Measurements from ENCODE around the gene STK4. TPM values are rescaled to one million over a fixed set of nuclear protein-coding genes. Genes with fewer than 3 reads are reported as not detected.

STK4 gene
- total RNA-seq, 1 experiment from 2014 or later, result 19.5 TPM

DNA sequence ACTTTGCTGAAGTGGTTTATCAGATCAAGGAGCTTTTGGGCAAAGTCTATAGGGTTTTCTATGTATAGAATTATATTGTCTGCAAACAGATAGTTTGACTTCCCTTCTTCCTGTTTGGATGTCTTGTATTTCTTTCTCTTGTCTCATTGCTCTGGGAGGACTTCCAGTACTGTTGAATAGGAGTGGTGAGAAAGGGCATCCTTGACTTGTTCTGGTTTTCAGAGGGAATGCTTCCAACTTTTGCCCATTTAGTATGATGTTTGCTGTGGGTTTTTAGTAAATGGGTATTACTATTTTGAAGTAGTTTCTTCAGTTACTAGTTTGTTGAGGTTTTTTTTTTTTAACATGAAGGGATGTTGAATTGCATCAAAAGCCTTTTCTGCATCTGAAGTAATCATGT lies 98.5 kb downstream of the STK4 start:
- H3K27me3 ChIP-seq (replicated peaks), result no peaks in the 10 kb centered on the region
- H3K4me3 ChIP-seq, result no peak overlapping the region
- H3K9me3 ChIP-seq (replicated peaks), result no peaks in the 10 kb centered on the region
- DNase-seq (ENCODE audit: low read depth in 1 of 2, low spot score in 2 of 2), result no peak
- no peak overlapping the region for H3K27ac ChIP-seq
- peaks cover 47% of the 10 kb centered on the region for H3K4me1 ChIP-seq (replicated peaks)
- peaks cover 4% of the 10 kb centered on the region; the same call in 1 of the 2 replicates for H3K36me3 ChIP-seq

DNA sequence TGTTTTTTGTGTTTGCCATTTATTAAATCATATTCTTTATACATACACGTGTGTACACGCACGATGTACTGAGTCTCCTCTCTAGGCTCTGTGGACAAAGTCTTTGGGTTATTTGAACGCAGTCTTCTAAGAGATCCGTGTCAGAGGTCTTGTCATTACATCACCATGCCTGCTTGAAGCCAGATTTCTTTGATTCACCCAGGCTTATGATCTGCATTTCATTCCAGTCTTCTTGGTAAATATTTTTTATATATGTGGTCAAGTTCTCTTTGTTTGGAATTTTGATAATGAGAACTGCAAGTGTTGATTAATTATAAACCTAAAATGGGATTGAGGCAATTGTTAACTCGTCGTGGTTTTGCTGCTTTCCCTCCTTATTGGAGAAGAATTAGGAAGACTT lies 100.1 kb downstream of the STK4 start:
- Histone ChIP-seq H3K36me3 (peaks cover 4% of the 10 kb centered on the region; the same call in 1 of the 2 replicates), H3K4me1 (replicated peaks) (peaks cover 32% of the 10 kb centered on the region), H3K27me3 (replicated peaks) (no peaks in the 10 kb centered on the region), H3K4me3 (no peak overlapping the region), H3K9me3 (replicated peaks) (no peaks in the 10 kb centered on the region), H3K27ac (no peak overlapping the region)
- DNase-seq (ENCODE audit: low read depth in 1 of 2, low spot score in 2 of 2), result no peak

GRCh38 chr20:45067087-45067486 lies 100.8 kb downstream of the STK4 start:
- Histone ChIP-seq H3K4me1 (replicated peaks) (peaks cover 25% of the 10 kb centered on the region), H3K27me3 (replicated peaks) (no peaks in the 10 kb centered on the region), H3K4me3 (no peak overlapping the region), H3K27ac (no peak overlapping the region), H3K36me3 (peaks cover 4% of the 10 kb centered on the region; the same call in 1 of the 2 replicates), H3K9me3 (replicated peaks) (no peaks in the 10 kb centered on the region)
- no peak for DNase-seq (ENCODE audit: low read depth in 1 of 2, low spot score in 2 of 2)

GRCh38 chr20:45067558-45067957 lies 101.2 kb downstream of the STK4 start:
- H3K4me3 ChIP-seq, result no peak overlapping the region
- DNase-seq (ENCODE audit: low read depth in 1 of 2, low spot score in 2 of 2), result no peak
- H3K36me3 ChIP-seq, result peaks cover 4% of the 10 kb centered on the region; the same call in 1 of the 2 replicates
- peaks cover 21% of the 10 kb centered on the region for H3K4me1 ChIP-seq (replicated peaks)
- no peaks in the 10 kb centered on the region for H3K27me3 ChIP-seq (replicated peaks)
- no peaks in the 10 kb centered on the region for H3K9me3 ChIP-seq (replicated peaks)
- no peak overlapping the region for H3K27ac ChIP-seq

DNA sequence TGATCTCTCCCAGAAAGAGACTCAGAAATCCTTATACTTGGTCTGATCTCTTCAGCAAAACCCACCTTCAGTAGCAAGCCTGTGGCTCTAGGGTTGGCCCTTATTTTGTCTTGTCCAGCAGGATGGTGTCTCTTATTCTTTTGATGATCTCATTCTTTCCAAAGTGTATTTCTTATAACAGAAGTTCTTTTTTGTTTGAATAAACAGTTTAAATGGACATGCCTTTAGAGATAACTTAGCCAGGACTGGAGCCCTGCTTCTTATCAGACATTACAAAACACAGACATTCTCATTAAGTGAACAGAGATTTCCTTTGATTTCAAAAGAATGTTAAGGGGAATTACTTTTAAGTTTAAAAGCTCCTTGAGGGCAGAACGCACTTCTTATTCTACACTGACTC lies 102.9 kb downstream of the STK4 start:
- peaks cover 21% of the 10 kb centered on the region for H3K4me1 ChIP-seq (replicated peaks)
- H3K9me3 ChIP-seq (replicated peaks), result no peaks in the 10 kb centered on the region
- no peaks in the 10 kb centered on the region for H3K27me3 ChIP-seq (replicated peaks)
- H3K4me3 ChIP-seq, result no peak overlapping the region
- H3K27ac ChIP-seq, result no peak overlapping the region
- DNase-seq (ENCODE audit: low read depth in 1 of 2, low spot score in 2 of 2), result no peak
- H3K36me3 ChIP-seq, result peaks cover 4% of the 10 kb centered on the region; the same call in 1 of the 2 replicates

GRCh38 chr20:45070932-45071632 lies 104.8 kb downstream of the STK4 start:
- H3K27me3 ChIP-seq (replicated peaks), result no peaks in the 10 kb centered on the region
- no peaks in the 10 kb centered on the region for H3K9me3 ChIP-seq (replicated peaks)
- peaks cover 4% of the 10 kb centered on the region; the same call in 1 of the 2 replicates for H3K36me3 ChIP-seq
- no peak for DNase-seq (ENCODE audit: low read depth in 1 of 2, low spot score in 2 of 2)
- no peak overlapping the region for H3K4me3 ChIP-seq
- H3K4me1 ChIP-seq (replicated peaks), result peaks cover 11% of the 10 kb centered on the region
- no peak overlapping the region for H3K27ac ChIP-seq

- Histone ChIP-seq H3K4me3 (no peak overlapping the region), H3K4me1 (replicated peaks) (peaks cover 5% of the 10 kb centered on the region; the same call in 1 of the 2 replicates), H3K9me3 (replicated peaks) (no peaks in the 10 kb centered on the region), H3K36me3 (peaks cover 4% of the 10 kb centered on the region; the same call in 1 of the 2 replicates), H3K27me3 (replicated peaks) (no peaks in the 10 kb centered on the region), H3K27ac (no peak overlapping the region)
- no peak for DNase-seq (ENCODE audit: low read depth in 1 of 2, low spot score in 2 of 2)
These were observed 105.8 kb downstream of the STK4 start for GRCh38 chr20:45072066-45072465.

DNA sequence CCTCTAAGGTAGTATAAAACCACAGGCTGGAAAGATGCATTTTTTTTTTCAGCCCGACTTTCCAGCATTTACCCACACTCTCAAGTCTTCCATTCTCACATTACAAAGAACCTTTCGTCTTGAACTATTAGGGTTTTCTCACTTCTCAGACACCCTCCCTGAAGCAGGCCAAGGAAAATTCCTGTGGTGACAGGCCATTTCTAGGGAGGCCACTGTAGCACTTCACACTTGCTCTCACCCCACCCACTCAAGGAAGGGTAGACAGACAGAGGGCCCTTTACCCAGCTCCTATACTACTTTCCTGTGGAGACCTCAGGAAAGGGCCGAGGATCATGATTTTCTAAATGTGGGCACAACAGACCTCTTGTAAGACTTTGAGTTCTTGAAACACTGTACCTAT lies 106.9 kb downstream of the STK4 start:
- H3K4me1 ChIP-seq (replicated peaks), result peaks cover 5% of the 10 kb centered on the region; the same call in 1 of the 2 replicates
- no peaks in the 10 kb centered on the region for H3K27me3 ChIP-seq (replicated peaks)
- no peak overlapping the region for H3K27ac ChIP-seq
- H3K9me3 ChIP-seq (replicated peaks), result no peaks in the 10 kb centered on the region
- no peaks in the 10 kb centered on the region for H3K36me3 ChIP-seq
- no peak overlapping the region for H3K4me3 ChIP-seq
- no peak for DNase-seq (ENCODE audit: low read depth in 1 of 2, low spot score in 2 of 2)

DNA sequence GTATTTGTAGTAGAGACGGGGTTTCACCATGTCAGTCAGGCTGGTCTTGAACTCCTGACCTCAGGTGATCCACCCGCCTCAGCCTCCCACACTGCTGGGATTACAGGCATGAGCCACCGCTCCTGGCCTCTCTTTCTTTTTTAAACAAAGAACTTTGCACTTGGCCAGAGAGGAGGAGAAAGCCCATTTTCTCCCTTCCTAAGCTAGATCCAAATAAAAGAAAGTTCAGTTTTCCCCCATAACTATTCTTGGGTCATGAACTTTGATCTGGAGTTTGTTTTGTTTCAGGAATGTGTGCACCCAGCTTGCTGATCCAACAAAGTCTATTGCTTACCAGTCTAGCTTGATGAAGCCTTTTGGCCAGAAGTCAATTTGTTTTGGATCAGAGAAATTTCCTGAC lies 111.2 kb downstream of the STK4 start:
- H3K4me1 ChIP-seq (replicated peaks), result peaks cover 16% of the 10 kb centered on the region
- DNase-seq (ENCODE audit: low read depth in 1 of 2, low spot score in 2 of 2), result no peak

GRCh38 chr20:45080867-45081624 lies 114.7 kb downstream of the STK4 start:
- DNase-seq (ENCODE audit: low read depth in 1 of 2, low spot score in 2 of 2), result peak in 1 of 2 experiments; percentile 54
- Histone ChIP-seq H3K9me3 (replicated peaks) (no peaks in the 10 kb centered on the region), H3K4me1 (replicated peaks) (peaks cover 16% of the 10 kb centered on the region), H3K36me3 (peaks cover 2% of the 10 kb centered on the region; the same call in 1 of the 2 replicates), H3K4me3 (no peak overlapping the region), H3K27ac (no peak overlapping the region), H3K27me3 (replicated peaks) (no peaks in the 10 kb centered on the region)

More for the DNA sequence above, 111.2 kb downstream of the STK4 start:
- H3K9me3 ChIP-seq (replicated peaks), result no peaks in the 10 kb centered on the region
- no peaks in the 10 kb centered on the region for H3K27me3 ChIP-seq (replicated peaks)
- H3K4me3 ChIP-seq, result no peak overlapping the region
- peaks cover 2% of the 10 kb centered on the region; the same call in 1 of the 2 replicates for H3K36me3 ChIP-seq
- no peak overlapping the region for H3K27ac ChIP-seq

DNA sequence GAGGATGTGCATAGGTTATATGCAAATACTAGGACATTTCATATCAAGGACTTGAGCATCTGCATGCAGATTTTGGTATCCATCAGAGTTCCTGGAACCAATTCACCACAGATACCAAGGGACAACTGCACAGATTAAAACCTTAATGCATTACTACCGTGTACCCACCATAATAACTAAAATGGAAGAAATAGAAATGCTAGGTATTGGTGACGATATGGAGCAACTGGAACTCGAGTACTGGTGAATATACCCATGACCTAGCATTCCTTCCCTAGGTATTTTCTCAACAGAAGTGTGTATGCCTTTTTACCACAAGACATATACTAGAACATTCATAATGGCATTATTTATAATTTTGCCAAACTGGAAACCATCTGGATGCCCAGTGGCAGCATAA lies 116.2 kb downstream of the STK4 start:
- Histone ChIP-seq H3K36me3 (peaks cover 2% of the 10 kb centered on the region; the same call in 1 of the 2 replicates), H3K27me3 (replicated peaks) (no peaks in the 10 kb centered on the region), H3K27ac (no peak overlapping the region), H3K9me3 (replicated peaks) (no peaks in the 10 kb centered on the region), H3K4me1 (replicated peaks) (peaks cover 16% of the 10 kb centered on the region), H3K4me3 (no peak overlapping the region)
- DNase-seq (ENCODE audit: low read depth in 1 of 2, low spot score in 2 of 2), result no peak

- Histone ChIP-seq H3K4me1 (replicated peaks) (peaks cover 21% of the 10 kb centered on the region), H3K27ac (no peak overlapping the region), H3K4me3 (no peak overlapping the region), H3K27me3 (replicated peaks) (no peaks in the 10 kb centered on the region), H3K36me3 (peaks cover 2% of the 10 kb centered on the region; the same call in 1 of the 2 replicates), H3K9me3 (replicated peaks) (no peaks in the 10 kb centered on the region)
- DNase-seq (ENCODE audit: low read depth in 1 of 2, low spot score in 2 of 2), result no peak
These were observed 116.8 kb downstream of the STK4 start for GRCh38 chr20:45083127-45083526.

DNA sequence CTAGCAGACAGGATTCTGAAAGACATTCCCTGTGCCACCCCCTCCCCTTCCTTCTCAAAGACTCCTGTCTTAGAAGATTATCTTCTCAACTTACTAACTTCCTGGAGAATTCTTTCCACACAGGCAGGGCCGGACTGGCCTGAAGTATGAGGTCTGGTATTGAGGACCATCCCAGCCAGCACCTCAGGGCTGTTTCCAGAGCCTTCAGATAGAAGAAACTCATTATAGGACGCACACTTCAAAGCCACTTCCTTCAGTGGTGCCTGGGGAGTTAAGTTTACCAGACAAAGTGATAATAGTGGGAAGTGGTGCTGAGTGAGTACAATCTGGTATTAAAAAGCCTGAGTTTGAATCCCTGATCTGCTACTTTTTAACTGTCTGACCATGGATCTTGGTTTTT lies 119.0 kb downstream of the STK4 start:
- Histone ChIP-seq H3K27ac (no peak overlapping the region), H3K9me3 (replicated peaks) (no peaks in the 10 kb centered on the region), H3K27me3 (replicated peaks) (no peaks in the 10 kb centered on the region), H3K4me1 (replicated peaks) (peaks cover 22% of the 10 kb centered on the region), H3K36me3 (peaks cover 2% of the 10 kb centered on the region; the same call in 1 of the 2 replicates), H3K4me3 (no peak overlapping the region)
- no peak for DNase-seq (ENCODE audit: low read depth in 1 of 2, low spot score in 2 of 2)

- no peak for DNase-seq (ENCODE audit: low read depth in 1 of 2, low spot score in 2 of 2)
- Histone ChIP-seq H3K4me1 (replicated peaks) (peaks cover 22% of the 10 kb centered on the region), H3K4me3 (no peak overlapping the region), H3K9me3 (replicated peaks) (no peaks in the 10 kb centered on the region), H3K27ac (no peak overlapping the region), H3K36me3 (peaks cover 2% of the 10 kb centered on the region; the same call in 1 of the 2 replicates), H3K27me3 (replicated peaks) (no peaks in the 10 kb centered on the region)
These were observed 119.6 kb downstream of the STK4 start for GRCh38 chr20:45085867-45086266.

All from SJSA1 (cell line).